Jurkat, Clone E6-1 (cell line): ENCODE data around the gene NIPAL1.

Experiments
- DNase-seq: peaks from one replicate; pipeline ENCODE4 v3.0.0-alpha.2; 2011; ENCODE audit warnings: low read depth, low spot score
- H3K4me3 ChIP-seq: 2 replicates; pipeline ENCODE4 v1.5.1; 2011; ENCODE audit warnings: mild to moderate bottlenecking, low read length, control low read depth, moderate library complexity

The NIPAL1 gene

GRCh38 chr4:48047896-48048295 lies 31.3 kb downstream of the NIPAL1 start:
- no peak for DNase-seq
- no peak overlapping the region for H3K4me3 ChIP-seq

- no peak overlapping the region for H3K4me3 ChIP-seq
- DNase-seq = no peak
These were observed 32.9 kb downstream of the NIPAL1 start for GRCh38 chr4:48049483-48049882.

GRCh38 chr4:48051078-48051477 lies 34.5 kb downstream of the NIPAL1 start:
- DNase-seq = no peak
- no peak overlapping the region for H3K4me3 ChIP-seq

GRCh38 chr4:48058617-48059530 lies 42.3 kb downstream of the NIPAL1 start:
- H3K4me3 ChIP-seq = no peak overlapping the region

GRCh38 chr4:48064349-48064748 lies 47.8 kb downstream of the NIPAL1 start:
- peak; percentile 35 for DNase-seq
- no peak overlapping the region for H3K4me3 ChIP-seq

More at GRCh38 chr4:48058617-48059530, 42.3 kb downstream of the NIPAL1 start:
- no peak for DNase-seq

GRCh38 chr4:48065587-48066052 lies 49.0 kb downstream of the NIPAL1 start:
- H3K4me3 ChIP-seq = no peak overlapping the region
- DNase-seq = no peak

GRCh38 chr4:48067536-48067935 lies 51.0 kb downstream of the NIPAL1 start:
- H3K4me3 ChIP-seq = no peak overlapping the region

GRCh38 chr4:48068182-48068581 lies 51.6 kb downstream of the NIPAL1 start:
- no peak overlapping the region for H3K4me3 ChIP-seq
- no peak for DNase-seq

More at GRCh38 chr4:48067536-48067935, 51.0 kb downstream of the NIPAL1 start:
- DNase-seq = no peak

- DNase-seq = no peak
These were observed 52.5 kb downstream of the NIPAL1 start for GRCh38 chr4:48069026-48069425.

GRCh38 chr4:48071191-48071590 lies 54.6 kb downstream of the NIPAL1 start:
- no peak for DNase-seq
- no peak overlapping the region for H3K4me3 ChIP-seq

More at GRCh38 chr4:48069026-48069425, 52.5 kb downstream of the NIPAL1 start:
- H3K4me3 ChIP-seq = no peak overlapping the region

- DNase-seq = no peak
- H3K4me3 ChIP-seq = no peak overlapping the region
These were observed 57.1 kb downstream of the NIPAL1 start for GRCh38 chr4:48073567-48074103.

GRCh38 chr4:48074657-48075056 lies 58.1 kb downstream of the NIPAL1 start:
- DNase-seq = no peak
- H3K4me3 ChIP-seq = no peak overlapping the region

- H3K4me3 ChIP-seq = no peak overlapping the region
- DNase-seq = no peak
These were observed 61.9 kb downstream of the NIPAL1 start for GRCh38 chr4:48078425-48078824.

- H3K4me3 ChIP-seq = no peak overlapping the region
- no peak for DNase-seq
These were observed 62.5 kb downstream of the NIPAL1 start for GRCh38 chr4:48078862-48079655.

GRCh38 chr4:48079972-48080391 lies 63.4 kb downstream of the NIPAL1 start:
- no peak overlapping the region for H3K4me3 ChIP-seq
- no peak for DNase-seq

GRCh38 chr4:48081196-48081595 lies 64.6 kb downstream of the NIPAL1 start:
- DNase-seq = no peak
- H3K4me3 ChIP-seq = no peak overlapping the region

- no peak overlapping the region for H3K4me3 ChIP-seq
- no peak for DNase-seq
These were observed 66.4 kb downstream of the NIPAL1 start for GRCh38 chr4:48082956-48083355.

- no peak for DNase-seq
- no peak overlapping the region for H3K4me3 ChIP-seq
These were observed 69.4 kb downstream of the NIPAL1 start for GRCh38 chr4:48085821-48086589.
